GM18861 (cell line): ENCODE data around the gene ILF2.
"Not testable (repeated sequence)": the region's sequence is repeated elsewhere in the genome, so short reads cannot be mapped to it uniquely, and the experiment has no call there.

Experiments used
- ATAC-seq: cut with Tn5 transposase; IDR thresholded peaks from one replicate; pipeline ENCODE4 v1.9.1; 2021; ENCODE audit not compliant: unreplicated experiment

The ILF2 gene

GRCh38 chr1:153649137-153649862 lies 21.5 kb downstream of the ILF2 start:
- no peak for ATAC-seq

GRCh38 chr1:153648000-153648643 lies 22.7 kb downstream of the ILF2 start:
- ATAC-seq = no peak

GRCh38 chr1:153647346-153647714 lies 23.5 kb downstream of the ILF2 start:
- no peak for ATAC-seq

GRCh38 chr1:153646672-153647345 lies 24.0 kb downstream of the ILF2 start:
- no peak for ATAC-seq

GRCh38 chr1:153643816-153644215 lies 27.0 kb downstream of the ILF2 start:
- ATAC-seq = no peak

- no peak for ATAC-seq
Observed at GRCh38 chr1:153643100-153643499, 27.7 kb downstream of the ILF2 start.

GRCh38 chr1:153642161-153642560 lies 28.6 kb downstream of the ILF2 start:
- no peak for ATAC-seq

GRCh38 chr1:153640861-153641260 lies 29.9 kb downstream of the ILF2 start:
- ATAC-seq = no peak

GRCh38 chr1:153640213-153640612 lies 30.6 kb downstream of the ILF2 start:
- ATAC-seq = not testable (repeated sequence)

- ATAC-seq = no peak
Observed at GRCh38 chr1:153639280-153639679, 31.5 kb downstream of the ILF2 start.

- no peak for ATAC-seq
Observed at GRCh38 chr1:153638261-153638660, 32.5 kb downstream of the ILF2 start.

GRCh38 chr1:153636312-153636711 lies 34.5 kb downstream of the ILF2 start:
- ATAC-seq = no peak

- no peak for ATAC-seq
Observed at GRCh38 chr1:153635872-153636271, 34.9 kb downstream of the ILF2 start.

GRCh38 chr1:153633754-153634665 lies 36.8 kb downstream of the ILF2 start, which contains the start of gene CHTOP:
CHTOP (plus strand) TSS chr1:153634066; CDS start chr1:153636589, 2,523 bp downstream.
- peak; percentile 87 for ATAC-seq

GRCh38 chr1:153633161-153633753 lies 37.5 kb downstream of the ILF2 start:
- ATAC-seq = no peak

GRCh38 chr1:153631047-153632022 lies 39.5 kb downstream of the ILF2 start:
- ATAC-seq = no peak

- no peak for ATAC-seq
Observed at GRCh38 chr1:153630384-153630783, 40.4 kb downstream of the ILF2 start.

- no peak for ATAC-seq
Observed at GRCh38 chr1:153629971-153630370, 40.8 kb downstream of the ILF2 start.

GRCh38 chr1:153629343-153629665 lies 41.5 kb downstream of the ILF2 start:
- no peak for ATAC-seq
